Measurements from ENCODE around the gene PARP3. TPM values are rescaled to one million over a fixed set of nuclear protein-coding genes. Genes with fewer than 3 reads are reported as not detected.

Gene PARP3
- total RNA-seq, 4 donors from 2014 or later, result 32.1 to 50.8 (median 47.1) TPM

DNA sequence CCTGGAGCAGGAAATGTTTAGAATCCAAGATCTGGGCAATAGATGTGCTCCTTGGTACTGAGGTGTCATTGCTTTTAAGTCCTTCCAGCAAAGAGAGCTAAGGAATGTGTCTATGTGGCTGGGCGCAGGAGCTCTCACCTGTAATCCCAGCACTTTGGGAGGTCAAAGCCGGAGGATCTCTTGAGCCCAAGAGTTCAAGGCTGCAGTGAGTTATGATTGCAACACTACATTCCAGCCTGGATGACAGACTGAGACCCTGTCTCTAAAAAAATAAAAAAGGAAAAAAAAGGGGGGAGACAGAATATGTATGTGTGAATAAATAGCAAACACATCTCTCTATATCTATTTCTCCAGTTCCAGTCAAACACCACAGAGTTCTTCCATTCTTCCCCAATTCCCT lies 8.7 kb downstream of the PARP3 start:
- 70 to 86% methylated on average over 2 of the region's 2 CpGs for WGBS, 2 donors
- TF ChIP-seq POLR2A (IDR thresholded peaks at IDR 0.05), result no peak
- TF ChIP-seq, protein P1, sequence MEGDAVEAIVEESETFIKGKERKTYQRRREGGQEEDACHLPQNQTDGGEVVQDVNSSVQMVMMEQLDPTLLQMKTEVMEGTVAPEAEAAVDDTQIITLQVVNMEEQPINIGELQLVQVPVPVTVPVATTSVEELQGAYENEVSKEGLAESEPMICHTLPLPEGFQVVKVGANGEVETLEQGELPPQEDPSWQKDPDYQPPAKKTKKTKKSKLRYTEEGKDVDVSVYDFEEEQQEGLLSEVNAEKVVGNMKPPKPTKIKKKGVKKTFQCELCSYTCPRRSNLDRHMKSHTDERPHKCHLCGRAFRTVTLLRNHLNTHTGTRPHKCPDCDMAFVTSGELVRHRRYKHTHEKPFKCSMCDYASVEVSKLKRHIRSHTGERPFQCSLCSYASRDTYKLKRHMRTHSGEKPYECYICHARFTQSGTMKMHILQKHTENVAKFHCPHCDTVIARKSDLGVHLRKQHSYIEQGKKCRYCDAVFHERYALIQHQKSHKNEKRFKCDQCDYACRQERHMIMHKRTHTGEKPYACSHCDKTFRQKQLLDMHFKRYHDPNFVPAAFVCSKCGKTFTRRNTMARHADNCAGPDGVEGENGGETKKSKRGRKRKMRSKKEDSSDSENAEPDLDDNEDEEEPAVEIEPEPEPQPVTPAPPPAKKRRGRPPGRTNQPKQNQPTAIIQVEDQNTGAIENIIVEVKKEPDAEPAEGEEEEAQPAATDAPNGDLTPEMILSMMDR (IDR thresholded peaks at IDR 0.05), result no peak
- Histone ChIP-seq H3K36me3 (no peaks in the 10 kb centered on the region), H3K27ac (no peak overlapping the region), H3K9me3 (no peaks in the 10 kb centered on the region), H3K27me3 (no peaks in the 10 kb centered on the region), H3K4me1 (peaks cover 0 to 9% of the 10 kb centered on the region in 2 donors), H3K4me3 (replicated peaks in 1 of 3) (no peak overlapping the region)
- intact Hi-C loops (cut with DNase I), result no loop called here
- DNase-seq, result no peak

DNA sequence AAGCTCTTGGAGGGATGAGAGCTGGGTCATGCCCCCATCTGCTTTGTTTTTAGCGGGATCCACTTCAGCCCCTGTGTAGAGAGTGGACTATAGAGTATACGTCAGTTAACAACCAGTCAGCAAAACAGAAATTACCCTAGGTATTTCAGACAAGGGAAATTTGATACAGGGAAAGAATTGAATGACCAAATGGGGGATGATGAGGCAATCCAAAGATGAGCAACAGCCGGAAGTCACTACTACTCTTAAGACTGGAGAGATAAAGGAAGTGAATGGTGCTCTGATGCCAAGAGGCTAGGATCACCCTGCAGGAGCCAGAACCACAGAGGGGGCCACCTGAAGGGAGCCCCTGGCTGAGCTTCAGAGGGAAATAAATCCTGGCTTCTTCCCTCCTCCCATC lies 11.3 kb downstream of the PARP3 start:
- H3K4me3 ChIP-seq (replicated peaks in 1 of 3), result no peak overlapping the region
- DNase-seq, result no peak
- TF ChIP-seq, protein P1 (IDR thresholded peaks at IDR 0.05), result no peak
- H3K4me1 ChIP-seq, result peaks cover 5 to 19% of the 10 kb centered on the region in 2 donors
- no peaks in the 10 kb centered on the region for H3K36me3 ChIP-seq
- H3K9me3 ChIP-seq, result no peaks in the 10 kb centered on the region
- no peak overlapping the region for H3K27ac ChIP-seq
- WGBS, 2 donors, result 72 to 78% methylated on average over 3 of the region's 3 CpGs
- H3K27me3 ChIP-seq, result no peaks in the 10 kb centered on the region
- intact Hi-C loops (cut with DNase I), result no loop called here

DNA sequence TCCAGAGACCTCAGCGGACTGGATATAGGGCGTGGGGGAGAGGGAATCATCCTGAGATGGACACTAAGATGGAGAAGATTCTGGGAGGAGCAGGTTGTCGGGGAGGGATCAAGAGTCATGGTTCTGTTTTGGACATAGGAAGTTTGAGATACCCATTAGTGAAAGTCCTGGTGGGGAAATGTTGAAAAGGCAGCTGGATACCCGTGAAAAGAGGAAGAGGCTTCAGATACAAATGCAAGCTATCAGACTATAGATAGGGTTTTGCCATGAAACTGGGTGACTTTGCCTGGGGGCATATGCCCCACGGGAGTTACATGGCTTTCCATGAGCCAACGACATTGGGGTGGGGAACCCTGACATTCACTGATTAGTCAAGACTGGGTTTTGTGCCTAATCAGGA lies 11.9 kb downstream of the PARP3 start:
- no peak for DNase-seq
- 88 to 89% methylated on average over 6 of the region's 6 CpGs for WGBS, 2 donors
- Histone ChIP-seq H3K27ac (no peak overlapping the region), H3K27me3 (no peaks in the 10 kb centered on the region), H3K4me1 (peaks cover 5 to 19% of the 10 kb centered on the region in 2 donors), H3K36me3 (no peaks in the 10 kb centered on the region), H3K4me3 (replicated peaks in 1 of 3) (no peak overlapping the region), H3K9me3 (no peaks in the 10 kb centered on the region)
- no peak for TF ChIP-seq POLR2A (IDR thresholded peaks at IDR 0.05)
- TF ChIP-seq, protein P1 (IDR thresholded peaks at IDR 0.05), result no peak
- intact Hi-C loops (cut with DNase I), result no loop called here

DNA sequence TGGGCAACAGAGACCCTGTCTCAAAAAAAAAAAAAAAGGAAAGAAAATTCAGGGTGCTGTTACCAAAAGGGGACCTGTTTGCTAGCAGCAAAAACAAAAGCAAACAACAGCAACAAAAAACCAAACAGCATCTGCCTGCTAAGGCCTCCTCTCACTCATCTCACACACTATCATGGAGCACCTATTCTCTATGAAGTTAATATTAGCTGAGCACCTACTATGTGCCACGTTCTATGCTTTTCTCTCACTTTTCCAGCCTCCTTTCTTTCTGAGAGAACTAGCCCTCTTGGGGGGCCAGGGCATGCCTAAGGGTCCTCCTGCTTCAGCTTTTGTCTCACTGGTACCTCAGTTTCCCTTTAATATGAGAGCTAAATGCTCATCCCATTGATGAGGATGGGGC lies 12.6 kb downstream of the PARP3 start:
- intact Hi-C loops (cut with DNase I), result no loop called here
- H3K4me1 ChIP-seq, result peaks cover 5 to 19% of the 10 kb centered on the region in 2 donors
- no peak overlapping the region for H3K4me3 ChIP-seq (replicated peaks in 1 of 3)
- no peak for TF ChIP-seq POLR2A (IDR thresholded peaks at IDR 0.05)
- TF ChIP-seq, protein P1 (IDR thresholded peaks at IDR 0.05), result no peak
- H3K36me3 ChIP-seq, result no peaks in the 10 kb centered on the region
- no peak for DNase-seq
- 87 to 92% methylated on average over 1 of the region's 1 CpG for WGBS, 2 donors
- H3K9me3 ChIP-seq, result no peaks in the 10 kb centered on the region
- H3K27ac ChIP-seq, result no peak overlapping the region
- no peaks in the 10 kb centered on the region for H3K27me3 ChIP-seq

DNA sequence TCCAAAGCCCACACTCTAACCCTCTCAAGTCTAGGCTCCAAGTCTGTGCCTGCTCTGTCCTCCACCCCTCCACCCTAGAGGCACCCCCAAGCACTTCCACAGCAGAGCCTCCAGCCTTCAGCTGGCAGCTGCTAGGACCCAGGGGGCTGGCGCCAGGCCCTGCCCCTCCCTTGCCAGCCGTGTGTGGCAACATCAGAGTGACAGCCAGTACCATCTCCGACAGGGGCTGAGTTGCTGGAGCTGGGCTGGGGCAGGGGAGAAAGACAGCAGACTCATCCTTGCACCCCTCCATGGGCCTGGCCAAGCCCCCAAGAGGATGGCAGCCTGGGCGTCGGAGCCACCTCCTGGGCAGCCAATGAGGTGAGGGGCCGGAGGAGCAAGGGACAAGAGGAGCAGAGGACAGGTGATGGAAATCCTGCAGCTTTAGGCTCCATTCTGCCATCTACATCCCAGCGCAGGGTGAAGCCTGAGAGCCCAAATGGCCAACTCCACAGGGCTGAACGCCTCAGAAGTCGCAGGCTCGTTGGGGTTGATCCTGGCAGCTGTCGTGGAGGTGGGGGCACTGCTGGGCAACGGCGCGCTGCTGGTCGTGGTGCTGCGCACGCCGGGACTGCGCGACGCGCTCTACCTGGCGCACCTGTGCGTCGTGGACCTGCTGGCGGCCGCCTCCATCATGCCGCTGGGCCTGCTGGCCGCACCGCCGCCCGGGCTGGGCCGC lies 13.2 kb downstream of the PARP3 start, which contains the start of gene GPR62:
Gene GPR62 (plus strand): TSS at position 207 of the 718 bp plus-strand sequence. CDS start 272 bp downstream, at position 479.
- Histone ChIP-seq H3K4me3 (replicated peaks in 1 of 3) (peak within 1 kb of the TSS in 1 of 3 donors; percentile 30), H3K27me3 (no peaks in the 10 kb centered on the region), H3K36me3 (no peaks in the 10 kb centered on the region), H3K9me3 (no peaks in the 10 kb centered on the region), H3K4me1 (peaks cover 5 to 19% of the 10 kb centered on the region in 2 donors), H3K27ac (peak within 1 kb of the TSS in 2 of 3 donors; percentile 21 to 33)
- WGBS, 2 donors, result 68 to 70% methylated on average over 6 to 9 of the region's 33 CpGs
- DNase-seq, result no peak
- intact Hi-C loops (cut with DNase I), result no loop called here
- TF ChIP-seq POLR2A (IDR thresholded peaks at IDR 0.05), result no peak
- TF ChIP-seq, protein P1 (IDR thresholded peaks at IDR 0.05), result no peak

Data from thyroid gland (tissue), 4 donors.